Mesendoderm (in vitro differentiated cells): ENCODE data around the gene ICA1.
"Not testable (repeated sequence)": the region's sequence is repeated elsewhere in the genome, so short reads cannot be mapped to it uniquely, and the experiment has no call there.

ENCODE experiments used
- DNase-seq: peaks from one replicate; pipeline ENCODE4 v3.0.0; 2013
- H2AK5ac ChIP-seq: 2 replicates; pipeline ENCODE4 v1.6.1; 2013; ENCODE audit warnings: low read length, inconsistent platforms
- H2BK120ac ChIP-seq: 2 replicates; pipeline ENCODE4 v1.6.1; 2013; ENCODE audit warnings: low read depth, mild to moderate bottlenecking, low read length, moderate library complexity, mixed read lengths
- H2BK15ac ChIP-seq: replicated peaks from 2 replicates; pipeline ENCODE4 v1.6.1; 2013; ENCODE audit warnings: low read depth, mild to moderate bottlenecking, moderate library complexity
- H2BK5ac ChIP-seq: 2 replicates; pipeline ENCODE4 v1.6.1; 2013; ENCODE audit warnings: low read length, inconsistent platforms
- H3K18ac ChIP-seq: 2 replicates; pipeline ENCODE4 v1.6.1; 2013; ENCODE audit warnings: mild to moderate bottlenecking, low read length, mixed read lengths
- H3K23ac ChIP-seq: one replicate; pipeline ENCODE4 v1.6.1; 2013; ENCODE audit warnings: low read length
- H3K27ac ChIP-seq: 2 replicates; pipeline ENCODE4 v1.5.1; 2013; ENCODE audit warnings: low read depth, mild to moderate bottlenecking, inconsistent platforms, low read length, moderate library complexity
- H3K27me3 ChIP-seq: 2 replicates; pipeline ENCODE4 v1.6.1; 2013; ENCODE audit warnings: low read length, control low read depth, mild to moderate bottlenecking, inconsistent platforms; ENCODE audit not compliant: insufficient read depth, poor library complexity
- H3K36me3 ChIP-seq: 2 replicates; pipeline ENCODE4 v1.6.1; 2013; ENCODE audit warnings: low read length, inconsistent platforms; ENCODE audit not compliant: control insufficient read depth, insufficient read depth
- H3K4ac ChIP-seq: one replicate; pipeline ENCODE4 v1.6.1; 2013; ENCODE audit warnings: low read depth, mild to moderate bottlenecking, low read length, moderate library complexity
- H3K4me1 ChIP-seq: 2 replicates; pipeline ENCODE4 v1.6.1; 2013; ENCODE audit warnings: low read depth, low read length, inconsistent platforms; ENCODE audit not compliant: control insufficient read depth
- H3K4me2 ChIP-seq: 2 replicates; pipeline ENCODE4 v1.6.1; 2013; ENCODE audit warnings: low read length
- H3K4me3 ChIP-seq: 2 replicates; pipeline ENCODE4 v1.5.1; 2013; ENCODE audit warnings: mild to moderate bottlenecking, low read length
- H3K56ac ChIP-seq: one replicate; pipeline ENCODE4 v1.6.1; 2013; ENCODE audit warnings: low read length
- H3K79me1 ChIP-seq: 2 replicates; pipeline ENCODE4 v1.6.1; 2013; ENCODE audit warnings: low read length, inconsistent platforms
- H3K79me2 ChIP-seq: 2 replicates; pipeline ENCODE4 v1.6.1; 2013; ENCODE audit warnings: mild to moderate bottlenecking, low read length; ENCODE audit not compliant: control insufficient read depth, insufficient read depth
- H3K9ac ChIP-seq: 2 replicates; pipeline ENCODE4 v1.6.1; 2013; ENCODE audit warnings: low read length, inconsistent platforms
- H4K5ac ChIP-seq: one replicate; pipeline ENCODE4 v1.6.1; 2013; ENCODE audit warnings: low read length
- H4K8ac ChIP-seq: one replicate; pipeline ENCODE4 v1.6.1; 2013; ENCODE audit warnings: low read depth, mild to moderate bottlenecking, control low read depth, low read length, moderate library complexity
- WGBS: extraction: QIAGEN DNeasy Blood & Tissue Kit; methylation state at CpG from one replicate; pipeline ENCODE4 v1.1.7; 2013; ENCODE audit warnings: low lambda C conversion rate, missing lambda C conversion rate; ENCODE audit not compliant: insufficient coverage; ENCODE audit errors: extremely low coverage; 5-methylcytosine and 5-hydroxymethylcytosine counted together

Gene ICA1

GRCh38 chr7:8297023-8297422 is 35.1 kb upstream of the ICA1 start:
- not testable (repeated sequence) for H4K5ac ChIP-seq, H3K27me3 ChIP-seq, H2AK5ac ChIP-seq, H3K56ac ChIP-seq, H2BK15ac ChIP-seq, H3K4me2 ChIP-seq, H3K23ac ChIP-seq, H3K4me1 ChIP-seq, H3K9ac ChIP-seq, H2BK120ac ChIP-seq, H4K8ac ChIP-seq, H3K4me3 ChIP-seq, DNase-seq, H3K27ac ChIP-seq, H3K79me2 ChIP-seq, H3K79me1 ChIP-seq, H3K4ac ChIP-seq, H3K36me3 ChIP-seq, H2BK5ac ChIP-seq, H3K18ac ChIP-seq
- no CpG with 5 or more reads among the region's 7 CpGs for WGBS

GRCh38 chr7:8296362-8296659 is 34.3 kb upstream of the ICA1 start:
- Histone ChIP-seq H3K27me3 (no peaks in the 10 kb centered on the region), H4K5ac (no peak overlapping the region), H2BK5ac (no peak overlapping the region), H3K23ac (no peak overlapping the region), H4K8ac (no peak overlapping the region), H3K27ac (no peak overlapping the region), H3K4me3 (no peak overlapping the region), H2AK5ac (no peak overlapping the region), H3K4me1 (peaks cover 4% of the 10 kb centered on the region), H3K18ac (no peak overlapping the region), H3K79me1 (no peaks in the 10 kb centered on the region), H3K79me2 (no peaks in the 10 kb centered on the region), H2BK15ac (no peak overlapping the region), H3K4ac (no peak overlapping the region), H3K4me2 (no peak overlapping the region), H3K9ac (no peak overlapping the region), H3K56ac (no peak overlapping the region), H2BK120ac (no peak overlapping the region), H3K36me3 (no peaks in the 10 kb centered on the region)
- WGBS, result no CpG with 5 or more reads among the region's 1 CpG
- no peak for DNase-seq

- H3K4me2 ChIP-seq, result no peak overlapping the region
- no peak overlapping the region for H3K56ac ChIP-seq
- no peak overlapping the region for H3K27ac ChIP-seq
- H2BK5ac ChIP-seq, result no peak overlapping the region
- H2AK5ac ChIP-seq, result no peak overlapping the region
- H3K79me2 ChIP-seq, result no peaks in the 10 kb centered on the region
- H3K4me1 ChIP-seq, result peaks cover 5% of the 10 kb centered on the region
- H3K4ac ChIP-seq, result no peak overlapping the region
- no peaks in the 10 kb centered on the region for H3K36me3 ChIP-seq
- no peak overlapping the region for H4K8ac ChIP-seq
- H3K4me3 ChIP-seq, result no peak overlapping the region
- no peak overlapping the region for H4K5ac ChIP-seq
- WGBS, result no CpG with 5 or more reads among the region's 6 CpGs
- no peak overlapping the region for H2BK15ac ChIP-seq
- no peak overlapping the region for H3K23ac ChIP-seq
- DNase-seq, result peak; percentile 94
- no peak overlapping the region for H3K9ac ChIP-seq
- no peak overlapping the region for H3K18ac ChIP-seq
- H2BK120ac ChIP-seq, result no peak overlapping the region
- H3K79me1 ChIP-seq, result no peaks in the 10 kb centered on the region
- no peaks in the 10 kb centered on the region for H3K27me3 ChIP-seq
Measured at GRCh38 chr7:8295638-8296361, 33.8 kb upstream of the ICA1 start.

- Histone ChIP-seq H3K36me3 (no peaks in the 10 kb centered on the region), H3K56ac (peak overlapping the region; percentile 35), H3K23ac (no peak overlapping the region), H4K8ac (no peak overlapping the region), H3K4me3 (no peak overlapping the region), H3K4me2 (no peak overlapping the region), H3K18ac (peak overlapping the region; percentile 25), H3K4me1 (peaks cover 12% of the 10 kb centered on the region), H3K27me3 (no peaks in the 10 kb centered on the region), H2BK120ac (no peak overlapping the region), H4K5ac (no peak overlapping the region), H2BK15ac (no peak overlapping the region), H3K4ac (peak overlapping the region; percentile 48), H2BK5ac (peak overlapping the region; percentile 0), H3K9ac (no peak overlapping the region), H2AK5ac (no peak overlapping the region), H3K79me2 (no peaks in the 10 kb centered on the region), H3K79me1 (no peaks in the 10 kb centered on the region), H3K27ac (no peak overlapping the region)
- peak; percentile 3 for DNase-seq
- no CpG with 5 or more reads among the region's 3 CpGs for WGBS
Measured at GRCh38 chr7:8291397-8292141, 29.6 kb upstream of the ICA1 start.

- Histone ChIP-seq H2BK120ac (no peak overlapping the region), H3K9ac (no peak overlapping the region), H3K4me2 (no peak overlapping the region), H2AK5ac (no peak overlapping the region), H3K18ac (peak overlapping the region; percentile 22), H2BK5ac (no peak overlapping the region), H2BK15ac (no peak overlapping the region), H3K36me3 (no peaks in the 10 kb centered on the region), H3K4me3 (no peak overlapping the region), H3K56ac (no peak overlapping the region), H4K5ac (no peak overlapping the region), H3K27me3 (no peaks in the 10 kb centered on the region), H3K4me1 (peaks cover 12% of the 10 kb centered on the region), H4K8ac (no peak overlapping the region), H3K79me1 (no peaks in the 10 kb centered on the region), H3K4ac (no peak overlapping the region), H3K23ac (no peak overlapping the region), H3K79me2 (no peaks in the 10 kb centered on the region), H3K27ac (no peak overlapping the region)
- WGBS, result no CpG with 5 or more reads among the region's 3 CpGs
- DNase-seq, result peak; percentile 88
Measured at GRCh38 chr7:8290645-8291308, 28.8 kb upstream of the ICA1 start.
